ENCODE results near the gene SLC26A9. TPM values are rescaled to one million over a fixed set of nuclear protein-coding genes. Genes with fewer than 3 reads are reported as not detected.
A peak's percentile ranks its signal among the peaks of the same experiment; 100 is the strongest.

SLC26A9 gene
- total and polyA plus RNA-seq, 2 experiments from 2014 or later: not detected

- Histone ChIP-seq H3K36me3 (ENCODE audit: low read depth) (no peaks in the 10 kb centered on the region), H2AFZ (no peak overlapping the region), H3K27ac (peak overlapping the region; percentile 36), H3K4me3 (no peak overlapping the region), H3K4me1 (ENCODE audit: insufficient read depth) (peaks cover 23% of the 10 kb centered on the region), H3K4me2 (ENCODE audit: unreplicated experiment) (no peak overlapping the region), H3K9me3 (ENCODE audit: low read depth) (no peaks in the 10 kb centered on the region), H4K20me1 (ENCODE audit: insufficient read depth) (no peaks in the 10 kb centered on the region), H3K9me2 (ENCODE audit: insufficient read depth) (no peaks in the 10 kb centered on the region), H3K79me2 (ENCODE audit: insufficient read depth) (no peaks in the 10 kb centered on the region), H3F3A (ENCODE audit: insufficient read depth) (peaks cover 18% of the 10 kb centered on the region), H3K9ac (no peak overlapping the region), H3K27me3 (replicated peaks; ENCODE audit: insufficient read depth) (no peaks in the 10 kb centered on the region)
- TF ChIP-seq EZH2 (IDR thresholded peaks at IDR 0.05; ENCODE audit: insufficient read depth, poor library complexity, severe bottlenecking): no peak
- in situ Hi-C loops (cut with MboI): no loop called here
- peak; percentile 58 for DNase-seq
- WGBS, 2 experiments (ENCODE audit: low coverage in 1 of 2, low lambda C conversion rate in 2 of 2, missing lambda C conversion rate in 2 of 2): 37 to 43% methylated on average over 6 of the region's 6 CpGs
Observed at GRCh38 chr1:205962821-205963221, 19.6 kb upstream of the SLC26A9 start.

GRCh38 chr1:205961991-205962820 lies 18.9 kb upstream of the SLC26A9 start:
- no peak overlapping the region for H3K4me3 ChIP-seq
- H3F3A ChIP-seq (ENCODE audit: insufficient read depth): peaks cover 18% of the 10 kb centered on the region
- H3K9me2 ChIP-seq (ENCODE audit: insufficient read depth): no peaks in the 10 kb centered on the region
- H2AFZ ChIP-seq: no peak overlapping the region
- TF ChIP-seq EZH2phosphoT487 (IDR thresholded peaks at IDR 0.05; ENCODE audit: insufficient read depth, low read depth) (no peak), EZH2 (IDR thresholded peaks at IDR 0.05; ENCODE audit: insufficient read depth, poor library complexity, severe bottlenecking) (no peak)
- no peak overlapping the region for H3K4me2 ChIP-seq (ENCODE audit: unreplicated experiment)
- 77 to 82% methylated on average over 9 of the region's 9 CpGs for WGBS, 2 experiments (ENCODE audit: low coverage in 1 of 2, low lambda C conversion rate in 2 of 2, missing lambda C conversion rate in 2 of 2)
- no peak overlapping the region for H3K27ac ChIP-seq
- H3K36me3 ChIP-seq (ENCODE audit: low read depth): no peaks in the 10 kb centered on the region
- peaks cover 23% of the 10 kb centered on the region for H3K4me1 ChIP-seq (ENCODE audit: insufficient read depth)
- H3K27me3 ChIP-seq (replicated peaks; ENCODE audit: insufficient read depth): no peaks in the 10 kb centered on the region
- H3K9me3 ChIP-seq (ENCODE audit: low read depth): no peaks in the 10 kb centered on the region
- no peak overlapping the region for H3K9ac ChIP-seq
- H3K79me2 ChIP-seq (ENCODE audit: insufficient read depth): no peaks in the 10 kb centered on the region
- peak; percentile 35 for DNase-seq
- in situ Hi-C loops (cut with MboI): no loop called here
- H4K20me1 ChIP-seq (ENCODE audit: insufficient read depth): no peaks in the 10 kb centered on the region

GRCh38 chr1:205961405-205961804 lies 18.1 kb upstream of the SLC26A9 start:
- TF ChIP-seq EZH2 (IDR thresholded peaks at IDR 0.05; ENCODE audit: insufficient read depth, poor library complexity, severe bottlenecking): no peak
- TF ChIP-seq EZH2phosphoT487 (IDR thresholded peaks at IDR 0.05; ENCODE audit: insufficient read depth, low read depth): no peak
- peak; percentile 45 for DNase-seq
- peaks cover 23% of the 10 kb centered on the region for H3K4me1 ChIP-seq (ENCODE audit: insufficient read depth)
- no peaks in the 10 kb centered on the region for H3K9me3 ChIP-seq (ENCODE audit: low read depth)
- no peaks in the 10 kb centered on the region for H3K27me3 ChIP-seq (replicated peaks; ENCODE audit: insufficient read depth)
- H3K4me3 ChIP-seq: no peak overlapping the region
- H3K36me3 ChIP-seq (ENCODE audit: low read depth): no peaks in the 10 kb centered on the region
- H2AFZ ChIP-seq: no peak overlapping the region
- no peaks in the 10 kb centered on the region for H3K9me2 ChIP-seq (ENCODE audit: insufficient read depth)
- no peak overlapping the region for H3K9ac ChIP-seq
- no peak overlapping the region for H3K27ac ChIP-seq
- H3F3A ChIP-seq (ENCODE audit: insufficient read depth): peaks cover 18% of the 10 kb centered on the region
- H4K20me1 ChIP-seq (ENCODE audit: insufficient read depth): no peaks in the 10 kb centered on the region
- in situ Hi-C loops (cut with MboI): no loop called here
- 10 to 33% methylated on average over 2 of the region's 2 CpGs for WGBS, 2 experiments (ENCODE audit: low coverage in 1 of 2, low lambda C conversion rate in 2 of 2, missing lambda C conversion rate in 2 of 2)
- no peak overlapping the region for H3K4me2 ChIP-seq (ENCODE audit: unreplicated experiment)
- no peaks in the 10 kb centered on the region for H3K79me2 ChIP-seq (ENCODE audit: insufficient read depth)

GRCh38 chr1:205959789-205960188 lies 16.5 kb upstream of the SLC26A9 start:
- no peak overlapping the region for H3K9ac ChIP-seq
- H3K36me3 ChIP-seq (ENCODE audit: low read depth): no peaks in the 10 kb centered on the region
- DNase-seq: no peak
- H3K27ac ChIP-seq: no peak overlapping the region
- H4K20me1 ChIP-seq (ENCODE audit: insufficient read depth): no peaks in the 10 kb centered on the region
- 68 to 75% methylated on average over 4 of the region's 4 CpGs for WGBS, 2 experiments (ENCODE audit: low coverage in 1 of 2, low lambda C conversion rate in 2 of 2, missing lambda C conversion rate in 2 of 2)
- no peaks in the 10 kb centered on the region for H3K9me2 ChIP-seq (ENCODE audit: insufficient read depth)
- TF ChIP-seq EZH2phosphoT487 (IDR thresholded peaks at IDR 0.05; ENCODE audit: insufficient read depth, low read depth) (no peak), EZH2 (IDR thresholded peaks at IDR 0.05; ENCODE audit: insufficient read depth, poor library complexity, severe bottlenecking) (no peak)
- H3K4me3 ChIP-seq: no peak overlapping the region
- H3K4me2 ChIP-seq (ENCODE audit: unreplicated experiment): no peak overlapping the region
- in situ Hi-C loops (cut with MboI): no loop called here
- peaks cover 23% of the 10 kb centered on the region for H3K4me1 ChIP-seq (ENCODE audit: insufficient read depth)
- H3K9me3 ChIP-seq (ENCODE audit: low read depth): no peaks in the 10 kb centered on the region
- H3K27me3 ChIP-seq (replicated peaks; ENCODE audit: insufficient read depth): no peaks in the 10 kb centered on the region
- H3K79me2 ChIP-seq (ENCODE audit: insufficient read depth): no peaks in the 10 kb centered on the region
- no peak overlapping the region for H2AFZ ChIP-seq
- peaks cover 18% of the 10 kb centered on the region for H3F3A ChIP-seq (ENCODE audit: insufficient read depth)
